ENCODE results near the gene JPH3.

JPH3 gene

DNA sequence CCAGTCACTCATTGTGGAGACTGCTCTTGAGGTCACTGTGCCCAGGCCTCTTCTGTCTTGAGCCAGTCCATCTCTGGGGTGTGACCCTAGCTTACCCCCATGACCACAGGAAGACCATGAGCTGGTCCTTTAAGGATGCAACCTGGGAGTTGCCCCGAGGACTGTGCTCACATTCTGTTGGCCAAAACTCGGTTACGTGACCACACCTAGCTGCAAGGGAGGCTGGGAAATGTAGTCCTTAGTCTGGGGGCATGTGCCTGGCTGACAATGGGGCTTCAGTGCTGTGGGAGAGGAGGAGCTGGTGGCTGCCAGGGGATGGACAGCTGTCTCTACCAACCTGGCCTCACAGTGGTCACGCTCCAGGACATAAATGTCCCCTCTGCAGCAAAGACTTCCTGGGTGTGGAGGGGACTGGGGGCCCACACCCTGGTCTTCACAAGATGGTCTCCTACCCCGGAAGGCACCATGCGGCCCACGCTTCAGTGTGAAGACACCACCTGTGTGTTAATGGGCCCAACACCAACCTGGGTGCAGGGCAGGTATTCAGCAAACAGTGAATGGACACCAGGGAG is 55.4 kb downstream of the JPH3 start:
- Histone ChIP-seq H4K20me1 (peaks cover 20% of the 10 kb centered on the region; the same call in 1 of the 2 replicates), H3K27me3 (peaks cover 14% of the 10 kb centered on the region), H3K9ac (no peak overlapping the region)

DNA sequence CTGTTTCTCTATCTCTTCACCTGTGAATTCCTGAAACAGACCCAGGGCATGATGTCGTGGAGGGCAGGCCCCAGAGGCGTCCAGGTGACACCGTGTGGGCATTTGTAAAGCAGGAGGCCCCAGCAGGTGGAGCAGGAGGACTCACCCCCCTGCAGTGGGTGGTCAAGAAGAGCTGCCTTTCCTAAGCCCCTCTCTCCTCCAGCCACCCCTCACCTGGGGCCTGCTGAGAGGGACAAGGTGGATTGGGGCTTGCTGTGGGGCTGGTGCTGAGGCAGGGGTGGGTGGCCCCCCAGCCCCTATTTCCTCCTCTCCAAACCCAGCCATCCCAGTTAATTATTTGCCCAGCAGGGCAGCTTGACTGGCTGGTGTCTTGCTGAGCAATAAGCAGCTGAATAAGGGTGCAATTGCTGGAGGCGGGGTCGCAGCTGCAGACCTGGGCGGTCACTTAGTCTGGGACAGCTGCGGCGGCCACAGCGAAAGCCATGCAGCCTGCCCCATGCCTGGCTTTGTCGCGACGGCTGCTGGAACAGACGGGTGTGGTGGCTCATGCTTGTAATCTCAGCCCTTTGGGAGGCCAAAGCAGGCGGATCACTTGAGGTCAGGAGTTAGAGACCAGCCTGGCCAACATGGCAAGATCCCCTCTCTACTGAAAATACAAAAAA is 56.4 kb downstream of the JPH3 start:
- no peak for TF ChIP-seq Cebpa-rat (IDR thresholded peaks at IDR 0.05)
- H3K4me2 ChIP-seq: no peak overlapping the region
- no peak overlapping the region for H3K4me3 ChIP-seq
- no peak overlapping the region for H3K9ac ChIP-seq
- peaks cover 14% of the 10 kb centered on the region for H3K27me3 ChIP-seq
- H4K20me1 ChIP-seq: peaks cover 20% of the 10 kb centered on the region; the same call in 1 of the 2 replicates
- H3K4me1 ChIP-seq: peaks cover 10% of the 10 kb centered on the region
- H3K9me3 ChIP-seq: peaks cover 6% of the 10 kb centered on the region; the same call in 1 of the 2 replicates
- H3K36me3 ChIP-seq: no peaks in the 10 kb centered on the region
- H3K27ac ChIP-seq: no peak overlapping the region

More for the DNA sequence above, 55.4 kb downstream of the JPH3 start:
- TF ChIP-seq Cebpa-rat (IDR thresholded peaks at IDR 0.05): no peak
- no peak overlapping the region for H3K4me2 ChIP-seq
- H3K27ac ChIP-seq: no peak overlapping the region
- no peaks in the 10 kb centered on the region for H3K36me3 ChIP-seq
- peaks cover 6% of the 10 kb centered on the region; the same call in 1 of the 2 replicates for H3K9me3 ChIP-seq
- H3K4me1 ChIP-seq: peaks cover 15% of the 10 kb centered on the region
- no peak overlapping the region for H3K4me3 ChIP-seq

- peaks cover 20% of the 10 kb centered on the region; the same call in 1 of the 2 replicates for H4K20me1 ChIP-seq
- no peaks in the 10 kb centered on the region for H3K36me3 ChIP-seq
- peaks cover 14% of the 10 kb centered on the region for H3K27me3 ChIP-seq
- TF ChIP-seq Cebpa-rat (IDR thresholded peaks at IDR 0.05): no peak
- H3K4me2 ChIP-seq: peak overlapping the region; percentile 32; the same call in 1 of the 2 replicates
- H3K9me3 ChIP-seq: peaks cover 6% of the 10 kb centered on the region; the same call in 1 of the 2 replicates
- peaks cover 12% of the 10 kb centered on the region for H3K4me1 ChIP-seq
- no peak overlapping the region for H3K4me3 ChIP-seq
- H3K9ac ChIP-seq: no peak overlapping the region
- H3K27ac ChIP-seq: no peak overlapping the region
These were observed 59.3 kb downstream of the JPH3 start for GRCh38 chr16:87661561-87661960.

- H3K36me3 ChIP-seq: no peaks in the 10 kb centered on the region
- peaks cover 20% of the 10 kb centered on the region; the same call in 1 of the 2 replicates for H4K20me1 ChIP-seq
- H3K4me3 ChIP-seq: no peak overlapping the region
- no peak overlapping the region for H3K9ac ChIP-seq
- peak overlapping the region; percentile 32; the same call in 1 of the 2 replicates for H3K4me2 ChIP-seq
- no peak overlapping the region for H3K27ac ChIP-seq
- peaks cover 19% of the 10 kb centered on the region for H3K4me1 ChIP-seq
- H3K9me3 ChIP-seq: peaks cover 6% of the 10 kb centered on the region; the same call in 1 of the 2 replicates
- no peak for TF ChIP-seq Cebpa-rat (IDR thresholded peaks at IDR 0.05)
- peaks cover 14% of the 10 kb centered on the region for H3K27me3 ChIP-seq
These were observed 60.2 kb downstream of the JPH3 start for GRCh38 chr16:87662254-87663204.

DNA sequence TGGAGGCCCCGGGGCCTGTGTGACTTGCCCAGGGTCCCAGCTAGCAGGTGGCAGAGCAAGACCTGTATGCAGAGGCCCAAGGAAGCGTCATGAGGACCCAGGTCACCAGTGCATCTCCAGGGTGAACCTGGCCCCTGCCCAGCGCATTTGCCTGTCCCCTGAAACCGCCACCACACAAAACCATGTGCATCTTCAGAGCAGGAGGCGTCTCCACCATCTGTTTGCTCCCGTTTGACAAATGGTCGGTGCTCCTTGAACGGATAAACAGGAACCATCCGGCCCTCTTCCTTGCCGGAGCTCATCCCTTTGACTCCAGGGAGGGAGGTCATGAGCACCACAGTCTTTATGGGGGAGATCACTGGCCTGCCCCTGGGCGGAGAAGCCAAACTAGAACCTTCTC is 62.5 kb downstream of the JPH3 start:
- Histone ChIP-seq H4K20me1 (peaks cover 17% of the 10 kb centered on the region; the same call in 1 of the 2 replicates), H3K27ac (no peak overlapping the region), H3K4me1 (peaks cover 27% of the 10 kb centered on the region), H3K9ac (no peak overlapping the region), H3K27me3 (peaks cover 14% of the 10 kb centered on the region), H3K36me3 (no peaks in the 10 kb centered on the region), H3K4me2 (no peak overlapping the region), H3K9me3 (no peaks in the 10 kb centered on the region), H3K4me3 (no peak overlapping the region)
- TF ChIP-seq Cebpa-rat (IDR thresholded peaks at IDR 0.05): no peak

DNA sequence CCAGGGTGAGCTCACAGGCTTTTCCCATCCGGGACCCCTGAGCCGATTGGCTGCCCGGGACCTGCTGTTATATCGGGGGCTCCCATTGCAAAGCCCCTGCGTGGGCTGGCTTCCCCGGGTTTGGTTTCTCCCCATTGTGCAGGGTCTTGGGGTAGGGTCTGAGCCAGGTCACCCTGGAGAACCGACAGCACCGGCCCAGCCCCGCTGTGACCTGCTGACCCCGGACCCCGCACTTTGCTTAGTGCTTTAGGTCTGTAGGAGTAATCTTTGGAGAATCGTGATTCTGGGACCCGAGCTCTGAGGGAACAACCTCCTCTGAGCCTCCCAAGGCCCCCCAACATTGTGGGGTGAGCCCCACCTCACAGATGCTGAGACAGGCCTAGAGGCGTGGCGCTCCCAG is 62.9 kb downstream of the JPH3 start:
- TF ChIP-seq Cebpa-rat (IDR thresholded peaks at IDR 0.05): no peak
- peaks cover 13% of the 10 kb centered on the region for H3K27me3 ChIP-seq

DNA sequence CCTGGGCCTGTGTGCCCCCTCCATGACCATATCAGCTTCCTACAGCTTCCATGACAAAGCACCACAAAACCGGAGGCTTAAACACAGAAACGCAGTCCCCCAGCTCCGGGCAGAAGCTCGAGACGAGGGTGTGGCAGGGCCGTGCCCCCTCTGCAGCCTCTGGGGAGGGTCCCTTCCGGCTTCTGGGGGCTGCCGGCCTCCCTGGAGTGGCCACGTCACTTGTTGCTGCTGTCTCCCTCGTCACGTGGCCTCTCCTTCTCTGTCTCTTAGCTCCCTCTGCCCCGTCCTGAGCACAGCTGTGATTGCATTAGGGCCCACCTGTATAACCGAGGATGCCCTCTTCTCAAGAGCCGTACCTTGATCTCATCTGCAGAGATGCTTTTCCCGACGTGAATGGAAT is 64.6 kb downstream of the JPH3 start:
- Histone ChIP-seq H3K27me3 (no peaks in the 10 kb centered on the region), H3K4me3 (no peak overlapping the region), H3K36me3 (no peaks in the 10 kb centered on the region), H3K9ac (no peak overlapping the region), H4K20me1 (no peaks in the 10 kb centered on the region), H3K9me3 (no peaks in the 10 kb centered on the region), H3K4me2 (peak overlapping the region; percentile 27; the same call in 1 of the 2 replicates), H3K27ac (no peak overlapping the region), H3K4me1 (peaks cover 30% of the 10 kb centered on the region)
- TF ChIP-seq Cebpa-rat (IDR thresholded peaks at IDR 0.05): no peak

More for the DNA sequence above, 62.9 kb downstream of the JPH3 start:
- Histone ChIP-seq H3K9me3 (no peaks in the 10 kb centered on the region), H3K9ac (no peak overlapping the region), H3K4me1 (peaks cover 27% of the 10 kb centered on the region), H4K20me1 (peaks cover 13% of the 10 kb centered on the region; the same call in 1 of the 2 replicates), H3K4me3 (no peak overlapping the region), H3K36me3 (no peaks in the 10 kb centered on the region), H3K27ac (no peak overlapping the region), H3K4me2 (no peak overlapping the region)

DNA sequence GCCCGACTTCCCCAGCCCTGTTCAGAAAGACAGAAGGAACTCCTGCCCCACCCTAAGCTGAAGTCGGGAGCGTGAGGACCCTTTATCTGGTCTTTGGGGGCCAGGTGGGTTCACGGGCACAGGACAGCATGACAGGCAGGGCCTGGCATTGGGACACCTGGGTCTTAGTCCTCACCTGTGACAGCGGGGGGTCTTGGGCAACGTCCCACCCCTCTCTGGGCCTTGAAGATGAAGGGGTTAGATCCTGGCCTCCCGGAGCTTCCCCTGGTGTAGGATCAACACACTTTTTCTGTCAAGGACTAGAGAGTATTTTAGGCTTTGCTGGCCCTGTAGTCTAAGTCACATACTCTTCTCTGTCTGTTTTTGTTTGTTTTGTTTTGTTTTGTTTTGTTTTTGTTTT is 65.1 kb downstream of the JPH3 start:
- no peaks in the 10 kb centered on the region for H3K36me3 ChIP-seq
- no peak overlapping the region for H3K9ac ChIP-seq
- H3K9me3 ChIP-seq: no peaks in the 10 kb centered on the region
- no peaks in the 10 kb centered on the region for H4K20me1 ChIP-seq
- H3K27ac ChIP-seq: no peak overlapping the region
- peaks cover 26% of the 10 kb centered on the region for H3K4me1 ChIP-seq
- TF ChIP-seq Cebpa-rat (IDR thresholded peaks at IDR 0.05): no peak
- H3K4me3 ChIP-seq: no peak overlapping the region
- H3K27me3 ChIP-seq: no peaks in the 10 kb centered on the region
- H3K4me2 ChIP-seq: no peak overlapping the region

DNA sequence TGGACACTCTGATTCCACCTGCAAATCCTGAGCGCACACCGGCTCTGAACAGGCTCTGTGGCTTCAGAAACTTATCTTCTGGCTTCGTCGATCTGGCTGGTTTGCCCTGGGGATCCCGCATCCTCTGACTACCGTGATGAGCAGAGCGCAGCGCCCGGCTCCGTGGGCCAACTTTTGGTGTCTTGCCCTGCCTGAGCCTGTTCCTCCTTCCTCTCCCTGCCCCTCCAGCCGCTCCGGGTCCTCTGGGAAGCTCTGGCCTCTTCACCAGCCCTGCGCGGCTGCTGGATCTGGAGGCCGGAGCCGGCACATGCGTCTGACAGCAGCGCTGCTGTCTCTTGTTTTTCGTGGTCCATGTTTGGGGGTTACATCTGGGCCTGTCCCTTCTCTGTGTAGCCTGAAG is 65.6 kb downstream of the JPH3 start:
- no peak overlapping the region for H3K9ac ChIP-seq
- H3K27ac ChIP-seq: no peak overlapping the region
- no peaks in the 10 kb centered on the region for H3K9me3 ChIP-seq
- peaks cover 24% of the 10 kb centered on the region for H3K4me1 ChIP-seq
- no peaks in the 10 kb centered on the region for H4K20me1 ChIP-seq
- H3K27me3 ChIP-seq: no peaks in the 10 kb centered on the region
- H3K4me3 ChIP-seq: no peak overlapping the region
- TF ChIP-seq Cebpa-rat (IDR thresholded peaks at IDR 0.05): no peak
- peak overlapping the region; percentile 3; the same call in 1 of the 2 replicates for H3K4me2 ChIP-seq
- no peaks in the 10 kb centered on the region for H3K36me3 ChIP-seq
